ENCODE measurements around the gene MXD4. TPM values are rescaled to one million over a fixed set of nuclear protein-coding genes. Genes with fewer than 3 reads are reported as not detected.

MXD4 gene
- total and polyA plus RNA-seq, 9 of the 15 experiments (the other 6 are each of a cell fraction or from before 2014, with no cell fraction given) = 0.06 to 13.5 (median 5.9) TPM

- TF ChIP-seq RREB1 (CRISPR knock-in tag; IDR thresholded peaks at IDR 0.05) (0 out of 2 replicates have a peak, but pooled peaks have one; percentile 20), CREB1 (IDR thresholded peaks at IDR 0.05) (peak; percentile 39; the same call in 1 of the 2 replicates), CREB1 (CRISPR knock-in tag; IDR thresholded peaks at IDR 0.05) (peak; percentile 57), CHCHD3 (CRISPR knock-in tag; IDR thresholded peaks at IDR 0.05) (peak; percentile 88; the same call in 1 of the 2 replicates), PREB (CRISPR knock-in tag; IDR thresholded peaks at IDR 0.05) (0 out of 2 replicates have a peak, but pooled peaks have one; percentile 93), SIN3A (IDR thresholded peaks at IDR 0.05; ENCODE audit: borderline replicate concordance in 2 of 2, control insufficient read depth in 1 of 2, low read depth in 2 of 2, low read length in 2 of 2) (peak; percentile 21 to 56; a peak in 2 of 4 replicates), ZNF431 (CRISPR knock-in tag; IDR thresholded peaks at IDR 0.05) (no peak), RBM22 (IDR thresholded peaks at IDR 0.05; ENCODE audit: low read depth, low read length, poor library complexity, severe bottlenecking) (no peak), FOXP1 (CRISPR knock-in tag; IDR thresholded peaks at IDR 0.05) (peak; percentile 77; the same call in 1 of the 2 replicates), HNRNPL (IDR thresholded peaks at IDR 0.05; ENCODE audit: low read depth, low read length) (peak; percentile 80; the same call in 1 of the 2 replicates), E2F6 (IDR thresholded peaks at IDR 0.05; ENCODE audit: borderline replicate concordance in 1 of 2, extremely low read depth in 1 of 2, insufficient read depth in 1 of 2, insufficient read length in 1 of 2, low read depth in 1 of 2, low read length in 1 of 2, poor library complexity in 1 of 2, severe bottlenecking in 1 of 2) (peak; percentile 43 to 67), NEUROD1 (IDR thresholded peaks at IDR 0.05; ENCODE audit: borderline replicate concordance, low read depth, low read length, partially characterized antibody) (peak; percentile 14), MAX (CRISPR knock-in tag; IDR thresholded peaks at IDR 0.05) (peak; percentile 74), KDM4B (IDR thresholded peaks at IDR 0.05; ENCODE audit: borderline replicate concordance in 2 of 2, low read depth in 1 of 2) (peak in 1 of 2 experiments; percentile 51; a peak in 1 of 4 replicates), MECOM (CRISPR knock-in tag; IDR thresholded peaks at IDR 0.05) (no peak), POLR2B (IDR thresholded peaks at IDR 0.05; ENCODE audit: low read depth, partially characterized antibody) (peak; percentile 62)
Measured at GRCh38 chr4:2241410-2242353, 20.2 kb downstream of the MXD4 start, which contains the start of the genes HAUS3 and POLN (continued).

Measured in K562 (cell line).